ENCODE data around the gene RAG2.
A peak's percentile ranks its signal among the peaks of the same experiment; 100 is the strongest.
"Not testable (repeated sequence)": the region's sequence is repeated elsewhere in the genome, so short reads cannot be mapped to it uniquely, and the experiment has no call there.

Gene RAG2

DNA sequence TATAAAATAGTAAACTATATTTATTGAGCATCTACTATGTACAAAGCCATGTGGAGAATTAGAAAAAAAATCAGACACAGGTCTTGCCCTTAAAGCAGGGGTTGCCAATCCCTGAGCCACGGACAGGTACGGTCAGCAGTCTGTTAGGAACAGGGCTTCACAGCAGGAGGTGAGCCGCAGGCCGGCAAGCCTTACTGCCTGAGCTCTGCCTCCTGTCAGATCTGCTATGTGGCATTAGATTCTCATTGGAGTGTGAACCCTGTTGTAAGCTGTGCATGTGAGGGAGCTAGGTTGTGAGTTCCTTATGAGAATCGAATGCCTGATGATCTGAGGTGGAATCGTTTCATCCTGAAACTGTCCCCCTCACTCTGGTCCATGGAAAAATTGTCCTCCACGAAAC is 2.1 kb upstream of the RAG2 start:
- no peak for DNase-seq (ENCODE audit: low spot score)

DNA sequence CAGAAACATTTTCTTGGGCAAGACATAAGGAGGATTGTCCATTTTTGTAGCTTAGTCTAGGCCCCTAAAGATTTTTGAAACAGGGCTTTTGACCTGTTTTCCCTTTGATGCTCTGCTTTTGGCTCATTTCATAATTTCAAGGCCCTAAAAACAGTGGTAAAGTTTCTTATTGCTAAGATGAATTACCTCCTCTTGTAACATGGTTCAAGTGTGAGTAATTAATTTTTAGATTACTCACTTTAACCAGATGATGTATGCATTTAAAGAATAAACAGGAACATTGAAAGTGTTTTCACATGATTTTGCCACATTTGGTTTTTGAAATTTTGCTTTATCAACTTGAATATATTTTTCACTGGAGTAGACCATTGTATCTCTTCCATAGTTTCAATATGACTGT is 1.2 kb downstream of the RAG2 start:
- DNase-seq (ENCODE audit: low spot score): no peak

DNA sequence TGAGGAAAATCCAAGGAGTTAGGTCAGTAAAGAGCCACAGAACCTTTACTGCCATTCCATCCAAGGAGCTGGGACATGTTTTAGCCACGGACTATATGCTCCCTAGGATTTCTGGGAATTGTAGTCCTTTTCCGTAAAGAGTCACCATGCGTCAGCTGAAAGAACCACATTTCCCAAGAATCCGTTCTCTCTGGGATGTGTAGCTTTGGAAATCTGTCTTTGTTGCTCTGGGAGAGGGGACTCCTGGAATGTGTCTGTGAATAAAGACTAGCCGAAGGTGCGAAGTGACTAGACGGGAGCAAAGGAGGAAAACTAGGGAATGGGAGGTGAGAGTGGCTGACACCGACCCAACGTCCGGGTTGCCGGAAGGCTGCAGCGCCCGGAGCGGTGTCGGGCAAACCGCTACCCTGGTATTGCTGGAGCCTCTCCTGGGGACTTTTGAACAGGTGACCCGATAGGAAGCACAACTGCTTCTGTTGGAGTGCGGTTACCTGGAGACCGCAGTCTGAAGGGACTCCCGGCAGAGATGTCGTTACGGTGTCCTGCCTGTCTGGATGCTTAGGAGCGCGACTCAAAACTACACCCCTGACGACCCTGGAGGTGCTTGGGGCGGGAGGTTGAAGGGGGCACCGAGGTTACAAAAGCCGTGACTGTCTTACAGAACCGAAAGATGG is 3.6 kb downstream of the RAG2 start, which contains the start of gene IFTAP:
IFTAP (plus strand) TSS at position 187 of the 674 bp plus-strand sequence. CDS start 15,602 bp downstream, outside the sequence.
- no peak for DNase-seq (ENCODE audit: low spot score)

DNA sequence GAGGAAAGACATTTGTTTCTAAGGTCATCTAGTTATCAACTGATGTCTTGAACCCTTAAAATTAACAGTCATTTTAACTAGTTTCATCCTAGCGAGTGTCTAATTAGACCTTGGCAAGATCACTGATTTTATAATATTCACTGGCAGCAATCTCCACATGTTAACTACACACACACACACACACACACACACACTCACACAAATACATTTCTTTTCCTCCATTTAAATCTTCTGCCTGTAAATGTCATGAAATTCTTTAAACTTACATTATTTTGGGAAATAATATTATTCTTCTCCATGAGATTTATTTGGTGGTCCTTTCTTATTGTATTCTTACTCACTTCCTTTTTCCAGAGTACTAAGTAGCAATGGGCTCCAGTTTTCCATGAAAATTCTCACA is 6.6 kb downstream of the RAG2 start:
- DNase-seq (ENCODE audit: low spot score): no peak

DNA sequence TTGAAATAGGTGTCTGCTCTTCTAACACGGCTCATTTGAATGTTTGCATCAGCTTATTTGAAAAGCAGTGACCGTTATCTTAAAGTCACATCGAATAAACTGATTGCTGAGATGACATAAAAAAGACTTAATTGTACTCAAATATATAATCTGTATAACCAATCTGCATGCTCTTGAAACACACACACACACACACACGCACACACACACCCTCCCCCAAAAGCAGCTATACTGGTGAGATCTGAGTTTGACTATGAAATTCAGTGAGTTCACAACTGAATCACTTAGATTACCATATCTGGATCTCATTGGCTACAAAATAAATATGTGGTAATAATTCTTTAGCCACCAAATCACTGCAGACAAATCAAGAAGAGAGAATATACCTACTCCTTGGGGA is 7.5 kb downstream of the RAG2 start:
- no peak for DNase-seq (ENCODE audit: low spot score)

DNA sequence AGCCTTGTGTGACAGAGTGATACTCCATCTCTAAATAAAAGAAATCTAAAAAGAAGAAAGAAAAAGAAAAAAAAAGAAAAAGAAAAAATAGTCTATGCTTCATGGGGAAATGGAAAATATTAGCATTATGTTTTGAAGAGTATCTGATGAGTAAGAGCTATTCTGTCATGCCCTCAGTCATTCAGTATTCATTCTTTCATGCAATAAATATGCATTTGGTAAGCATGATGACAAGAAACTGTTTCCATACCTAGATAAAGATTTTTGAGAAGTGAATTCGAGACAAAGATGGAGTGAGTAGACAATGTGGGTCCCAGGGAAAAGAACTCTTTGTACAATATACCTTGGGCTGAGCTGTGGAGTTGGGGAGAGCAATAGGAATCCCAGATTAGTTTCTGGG is 9.9 kb downstream of the RAG2 start:
- no peak for DNase-seq (ENCODE audit: low spot score)

DNA sequence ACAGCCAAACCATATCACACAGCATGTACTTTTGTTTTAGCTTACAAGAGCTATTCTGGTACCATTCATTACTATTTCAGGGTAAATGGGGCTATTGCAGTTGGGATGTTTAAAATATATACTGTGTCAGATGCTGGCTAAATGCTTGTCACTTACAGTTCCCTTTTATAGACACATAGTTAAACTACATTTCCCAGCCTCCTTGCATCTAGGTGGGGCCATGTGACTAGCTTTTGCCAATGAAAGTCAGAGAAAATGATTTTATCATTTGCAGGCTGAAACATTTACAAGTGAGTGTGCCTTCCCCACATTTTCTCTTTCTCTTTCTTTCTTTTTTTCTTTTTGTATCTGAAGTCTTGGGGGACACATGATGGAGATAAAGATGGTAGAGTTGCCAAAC is 11.5 kb downstream of the RAG2 start:
- peak; percentile 55 for DNase-seq (ENCODE audit: low spot score)

DNA sequence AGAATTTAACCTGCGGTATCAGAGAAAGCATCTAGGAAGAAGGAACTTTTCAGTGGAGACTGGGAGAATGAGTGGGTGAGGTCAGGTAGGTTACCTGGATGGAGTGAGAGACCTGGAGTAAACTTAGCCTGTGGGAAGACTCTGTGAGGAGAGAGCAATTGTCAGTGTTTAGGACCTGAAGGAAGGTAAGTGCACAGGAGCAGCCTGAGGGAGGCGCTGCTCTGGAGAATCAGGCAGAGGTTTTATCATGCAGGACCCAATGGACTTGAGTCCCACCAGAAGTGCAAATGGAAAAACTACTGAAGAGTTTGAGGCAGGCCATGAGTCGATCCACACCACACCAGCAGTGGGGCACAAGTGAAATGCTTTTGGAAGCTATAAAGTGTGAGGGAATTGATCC is 14.4 kb downstream of the RAG2 start:
- DNase-seq (ENCODE audit: low spot score): no peak

DNA sequence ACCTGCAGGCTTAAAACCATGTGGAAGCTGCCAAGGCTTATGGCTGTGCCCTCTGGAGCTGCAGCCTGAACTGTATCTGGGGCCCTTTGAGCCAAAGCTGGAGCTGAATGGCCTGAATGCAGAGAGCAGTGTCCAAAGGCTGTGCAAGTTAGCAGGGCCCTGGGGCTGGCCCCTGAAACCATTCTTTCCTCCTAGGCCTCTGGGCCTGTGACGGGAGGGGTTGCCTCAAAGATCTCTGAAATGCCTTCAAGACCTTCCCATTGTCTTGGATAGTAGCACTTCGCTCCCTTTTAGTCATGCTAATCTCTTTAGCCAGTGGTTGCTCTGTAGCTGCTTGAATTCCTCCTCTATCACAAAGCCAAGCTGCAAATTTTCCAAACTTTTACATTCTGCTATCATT is 16.5 kb downstream of the RAG2 start:
- no peak for DNase-seq (ENCODE audit: low spot score)

DNA sequence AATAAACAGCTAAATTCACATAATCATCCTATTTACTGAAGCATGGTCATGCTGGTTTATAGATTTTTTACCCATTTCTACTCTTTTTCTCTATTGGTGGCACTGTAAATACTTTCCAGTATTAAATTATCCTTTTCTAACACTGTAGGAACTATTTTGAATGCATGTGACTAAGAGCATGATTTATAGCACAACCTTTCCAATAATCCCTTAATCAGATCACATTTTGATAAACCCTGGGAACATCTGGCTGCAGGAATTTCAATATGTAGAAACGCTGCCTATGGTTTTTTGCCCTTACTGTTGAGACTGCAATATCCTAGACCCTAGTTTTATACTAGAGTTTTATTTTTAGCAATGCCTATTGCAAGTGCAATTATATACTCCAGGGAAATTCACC is 19.6 kb downstream of the RAG2 start:
- no peak for DNase-seq (ENCODE audit: low spot score)

DNA sequence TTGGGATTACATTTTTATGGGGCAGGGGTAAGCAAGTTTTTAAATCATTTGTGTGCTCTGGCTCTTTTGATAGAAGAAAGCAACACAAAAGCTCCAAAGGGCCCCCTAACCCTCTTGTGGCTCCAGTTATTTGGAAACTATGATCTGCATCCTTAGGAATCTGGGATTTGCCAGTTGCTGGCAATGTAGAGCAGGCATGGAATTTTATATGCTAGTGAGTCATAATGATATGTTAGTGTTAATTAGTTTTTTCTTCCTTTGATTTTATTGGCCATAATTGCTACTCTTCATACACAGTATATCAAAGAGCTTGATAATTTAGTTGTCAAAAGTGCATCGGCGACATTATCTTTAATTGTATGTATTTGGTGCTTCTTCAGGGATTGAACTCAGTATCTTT is 20.2 kb downstream of the RAG2 start:
- no peak for DNase-seq (ENCODE audit: low spot score)

DNA sequence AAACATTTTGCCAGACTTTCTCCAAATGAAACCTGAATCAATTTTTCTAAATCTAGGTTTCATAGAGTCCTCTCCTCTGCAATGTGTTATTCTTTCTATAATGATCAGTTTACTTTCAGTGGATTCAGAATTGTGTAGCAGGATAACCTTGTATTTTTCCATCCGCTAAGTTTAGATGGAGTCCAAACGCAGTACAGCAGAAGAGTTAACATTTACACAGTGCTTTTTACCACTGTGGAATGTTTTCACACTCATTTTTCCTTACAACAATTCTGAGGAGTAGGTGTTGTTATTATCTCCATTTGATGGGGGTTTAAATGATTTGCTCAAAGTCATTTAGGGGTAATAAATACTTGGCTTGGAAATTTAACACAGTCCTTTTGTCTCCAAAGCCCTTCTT is 20.7 kb downstream of the RAG2 start:
- DNase-seq (ENCODE audit: low spot score): no peak

DNA sequence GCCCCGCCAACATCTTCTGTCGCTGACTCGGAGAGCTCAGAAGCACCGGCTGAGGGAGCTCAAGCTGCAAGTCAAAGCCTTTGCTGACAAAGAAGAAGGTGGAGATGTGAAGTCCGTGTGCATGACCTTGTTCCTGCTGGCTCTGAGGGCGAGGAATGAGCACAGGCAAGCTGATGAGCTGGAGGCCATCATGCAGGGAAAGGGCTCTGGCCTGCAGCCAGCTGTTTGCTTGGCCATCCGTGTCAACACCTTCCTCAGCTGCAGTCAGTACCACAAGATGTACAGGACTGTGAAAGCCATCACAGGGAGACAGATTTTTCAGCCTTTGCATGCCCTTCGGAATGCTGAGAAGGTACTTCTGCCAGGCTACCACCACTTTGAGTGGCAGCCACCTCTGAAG is 23.6 kb downstream of the RAG2 start:
- peak; percentile 38 for DNase-seq (ENCODE audit: low spot score)

DNA sequence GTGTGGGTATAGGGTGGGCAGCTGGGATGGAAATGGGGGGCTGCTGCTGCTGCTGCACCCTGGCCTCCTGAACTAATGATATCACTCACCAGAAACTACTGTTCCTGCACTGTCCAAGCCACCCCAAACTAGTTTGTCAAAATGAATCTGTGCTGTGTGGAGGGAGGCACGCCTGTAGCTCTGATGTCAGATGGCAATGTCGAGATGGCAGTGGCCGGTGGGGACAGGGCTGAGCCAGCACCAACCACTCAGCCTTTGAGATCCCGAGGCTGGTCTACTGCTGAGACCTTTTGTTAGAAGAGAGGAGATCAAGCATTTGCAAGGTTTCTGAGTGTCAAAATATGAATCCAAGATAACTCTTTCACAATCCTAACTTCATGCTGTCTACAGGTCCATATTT is 28.9 kb downstream of the RAG2 start:
- DNase-seq (ENCODE audit: low spot score): peak; percentile 16

DNA sequence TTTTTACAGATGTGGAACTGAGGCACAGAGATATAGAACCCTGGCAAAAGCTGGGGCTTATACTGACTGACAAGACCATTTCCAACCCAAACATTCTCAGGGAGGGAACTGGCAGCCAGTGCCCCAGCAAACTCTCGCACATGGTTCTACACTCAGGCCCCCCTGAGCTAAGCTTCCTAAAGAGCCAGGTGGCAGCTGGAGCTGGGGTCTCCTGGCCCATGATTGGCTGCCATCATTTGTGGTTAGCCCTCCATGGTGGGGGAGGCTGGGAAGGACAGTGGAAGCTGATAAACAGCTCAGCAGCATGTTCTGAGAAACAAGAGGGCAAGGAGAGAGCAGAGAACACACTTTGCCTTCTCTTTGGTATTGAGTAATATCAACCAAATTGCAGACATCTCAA is 30.3 kb downstream of the RAG2 start, which contains the start of gene RAG1:
RAG1 (plus strand) TSS at position 314 of the 400 bp plus-strand sequence. CDS start 5,298 bp downstream, outside the sequence.
- DNase-seq (ENCODE audit: low spot score): no peak

DNA sequence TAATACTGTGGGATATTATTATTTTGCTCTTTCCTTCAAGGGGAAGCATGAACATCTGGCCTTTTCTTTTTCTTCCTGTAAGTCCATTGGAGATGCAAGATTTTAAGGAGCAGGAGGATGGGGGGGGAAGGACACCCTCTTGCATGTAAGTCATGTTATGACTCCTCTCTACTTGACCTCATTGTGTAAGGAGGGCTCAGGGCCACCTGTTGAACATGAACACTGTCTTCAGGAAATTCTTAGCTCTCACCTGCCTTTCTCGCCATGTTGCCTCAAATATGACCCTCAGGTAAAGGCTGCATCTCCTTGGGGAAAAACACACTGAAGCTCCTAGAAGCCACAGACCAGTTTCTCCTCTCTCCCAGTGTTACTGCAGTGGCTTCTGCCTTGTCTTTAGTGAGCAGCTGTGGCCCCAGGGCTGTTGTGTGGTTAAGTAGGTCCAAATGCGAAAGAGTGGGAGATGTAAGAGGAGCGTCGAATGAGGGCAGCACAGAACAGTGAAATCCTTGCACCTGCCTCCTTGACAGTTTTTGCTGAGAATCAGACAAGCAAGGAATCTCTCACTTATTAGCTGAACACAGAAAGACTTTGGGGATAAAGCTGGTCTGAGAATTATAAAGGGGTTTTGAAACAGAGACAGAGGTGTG is 31.5 kb downstream of the RAG2 start:
- DNase-seq (ENCODE audit: low spot score): peak; percentile 34

DNA sequence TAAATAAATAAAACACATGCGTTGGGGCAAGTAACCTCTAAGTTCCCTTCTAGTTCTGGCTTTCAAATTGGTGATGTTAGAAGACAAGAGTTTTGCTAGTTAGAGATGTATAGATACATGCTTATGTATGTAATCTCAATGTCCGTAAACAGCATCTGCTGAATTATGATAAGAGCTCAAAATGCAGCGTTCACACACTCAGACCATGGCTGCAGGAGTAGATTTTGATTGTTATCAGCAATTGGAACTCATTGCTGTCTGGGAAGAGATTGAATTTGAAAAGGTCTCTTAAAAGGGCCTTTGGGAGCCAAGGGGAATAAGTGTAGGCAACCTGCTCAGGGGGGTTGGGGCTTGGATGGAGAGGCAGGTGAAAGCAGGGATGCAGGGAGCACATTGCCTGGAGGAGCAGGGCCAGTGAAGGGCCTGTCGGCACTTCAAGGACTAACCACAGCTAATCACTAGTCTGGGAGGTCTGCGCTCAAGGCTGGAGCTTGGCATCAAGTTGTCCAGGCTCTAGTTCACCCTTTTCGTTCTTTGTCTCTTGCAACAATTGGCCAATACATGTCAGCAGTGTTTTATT is 32.9 kb downstream of the RAG2 start:
- no peak for DNase-seq (ENCODE audit: low spot score)

DNA sequence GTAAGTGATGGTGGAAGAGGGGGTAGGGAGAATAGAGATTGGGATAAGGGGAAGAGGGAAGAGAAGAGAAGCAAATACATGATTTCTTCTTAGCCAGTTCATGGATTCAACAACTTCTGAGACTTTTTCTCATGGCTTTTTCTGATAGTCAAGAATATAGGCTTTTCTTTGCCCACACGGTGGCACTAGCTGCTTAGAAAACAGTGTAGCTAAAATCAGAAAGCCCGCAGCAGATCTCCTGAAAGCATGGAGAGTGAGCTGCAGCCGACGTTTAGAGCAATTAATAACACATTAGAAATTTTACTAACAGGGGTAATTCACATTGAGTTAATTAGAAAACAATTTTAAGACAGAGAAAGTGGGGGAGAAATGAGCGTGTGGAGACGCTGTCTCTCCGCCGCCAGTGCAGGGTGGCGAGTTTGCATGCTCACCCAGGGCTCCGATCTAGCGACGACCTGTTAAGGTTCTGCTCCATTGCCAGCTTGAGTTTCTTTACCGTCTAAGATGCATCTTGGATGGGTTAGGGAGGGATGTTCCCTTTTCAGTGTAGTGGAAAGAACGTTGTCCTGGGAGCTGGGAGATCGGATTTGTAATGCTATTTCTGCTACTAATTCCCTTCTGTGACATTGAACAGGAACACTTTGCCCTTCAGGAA is 33.5 kb downstream of the RAG2 start:
- DNase-seq (ENCODE audit: low spot score): peak; percentile 88

DNA sequence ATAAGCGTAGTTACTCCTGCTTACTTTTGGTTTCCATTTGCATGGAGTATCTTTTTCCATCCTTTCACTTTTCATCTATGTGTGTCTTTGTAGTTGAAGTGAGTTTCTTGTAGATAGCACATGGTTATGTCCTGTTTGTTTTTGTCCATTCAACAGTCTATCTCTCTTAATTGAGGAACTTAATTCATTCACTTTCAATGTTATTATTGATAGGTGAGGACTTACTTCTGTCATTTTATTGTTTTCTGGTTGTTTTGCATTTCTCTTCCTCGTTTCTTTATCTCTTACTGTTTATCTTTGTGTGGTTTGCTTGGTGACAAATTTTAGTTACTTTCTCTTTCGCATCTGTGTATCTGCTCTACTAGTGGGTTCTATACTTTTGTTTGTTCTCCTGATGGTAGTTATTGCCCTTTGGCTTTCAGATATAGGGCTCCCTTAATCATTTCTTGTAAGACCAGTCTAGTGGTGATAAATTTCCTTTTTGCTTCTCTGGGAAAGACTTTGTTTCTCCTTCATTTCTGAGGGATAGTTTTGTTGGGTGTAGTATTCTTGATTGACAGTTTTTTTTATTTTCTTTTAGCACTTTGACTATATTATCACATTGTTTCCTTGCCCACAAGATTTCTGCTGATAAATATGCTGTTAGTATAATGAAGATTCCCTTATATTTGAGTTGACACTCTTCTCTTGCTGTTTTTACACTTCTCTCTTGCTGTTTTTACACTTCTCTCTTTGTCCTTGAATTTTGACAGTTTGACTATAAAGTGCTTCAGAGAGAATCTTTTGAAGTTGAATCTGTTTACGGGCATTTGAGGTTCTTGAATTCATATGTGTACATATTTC is 39.2 kb downstream of the RAG2 start:
- no peak for DNase-seq (ENCODE audit: low spot score)

DNA sequence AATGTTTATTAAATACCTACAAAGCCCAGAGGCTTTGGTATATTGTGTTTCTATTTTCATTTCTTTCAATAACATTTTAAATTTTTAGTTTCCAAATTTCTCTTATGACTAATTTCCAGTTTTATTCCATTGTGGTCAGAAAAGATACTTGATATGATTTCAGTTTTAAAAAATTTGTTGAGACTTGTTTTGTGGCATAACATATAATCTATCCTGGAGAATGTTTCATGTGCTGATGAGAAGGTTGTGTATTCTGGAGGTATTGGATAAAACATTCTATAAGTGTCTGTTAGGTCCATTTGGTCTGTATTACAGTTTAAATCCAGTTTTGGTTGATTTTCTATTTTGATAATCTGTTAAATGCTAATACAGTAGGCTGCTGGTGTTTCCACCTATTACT is 40.0 kb downstream of the RAG2 start:
- DNase-seq (ENCODE audit: low spot score): no peak

DNA sequence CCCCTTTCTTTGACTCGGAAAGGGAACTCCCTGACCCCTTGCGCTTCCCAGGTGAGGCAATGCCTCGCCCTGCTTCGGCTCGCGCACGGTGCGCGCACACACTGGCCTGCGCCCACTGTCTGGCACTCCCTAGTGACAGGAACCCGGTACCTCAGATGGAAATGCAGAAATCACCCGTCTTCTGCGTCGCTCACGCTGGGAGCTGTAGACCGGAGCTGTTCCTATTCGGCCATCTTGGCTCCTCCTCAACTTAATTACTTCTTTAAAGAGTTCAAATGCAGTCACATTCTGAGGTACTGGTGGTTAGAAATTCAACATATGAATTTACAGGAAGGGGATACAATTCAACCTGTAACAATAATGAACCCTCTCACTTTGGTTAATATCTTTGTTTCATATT is 40.6 kb downstream of the RAG2 start:
- not testable (repeated sequence) for DNase-seq (ENCODE audit: low spot score)
